NT2/D1 (cell line): ENCODE data around the gene KMT5B.

Source experiments
- DNase-seq: peaks from one replicate; pipeline ENCODE4 v3.0.0-alpha.2; 2011; ENCODE audit warnings: low read depth, low spot score
- H3K27me3 ChIP-seq: 2 replicates; pipeline ENCODE4 v1.6.0; 2011; ENCODE audit warnings: mild to moderate bottlenecking; ENCODE audit not compliant: insufficient read length, insufficient read depth
- H3K36me3 ChIP-seq: 2 replicates; pipeline ENCODE4 v1.6.1; 2011; ENCODE audit warnings: mild to moderate bottlenecking, low read length, mixed read lengths; ENCODE audit not compliant: insufficient read depth, insufficient read length
- H3K4me1 ChIP-seq: 2 replicates; pipeline ENCODE4 v1.5.1; 2011; ENCODE audit not compliant: insufficient read depth, insufficient read length
- H3K4me3 ChIP-seq: 2 replicates; pipeline ENCODE4 v1.5.1; 2011; ENCODE audit warnings: low read depth; ENCODE audit not compliant: insufficient read length
- H3K9ac ChIP-seq: 2 replicates; pipeline ENCODE4 v1.6.0; 2011; ENCODE audit warnings: low read depth; ENCODE audit not compliant: insufficient read length
- H3K9me3 ChIP-seq: 2 replicates; pipeline ENCODE4 v1.5.1; 2011; ENCODE audit warnings: mild to moderate bottlenecking, low read length; ENCODE audit not compliant: insufficient read depth
- SUZ12 ChIP-seq: IDR thresholded peaks from 2 replicates; pipeline ENCODE4 v1.6.1; 2011; ENCODE audit not compliant: insufficient read length, insufficient read depth; ENCODE audit errors: extremely low read depth
- YY1 ChIP-seq: IDR thresholded peaks from 2 replicates; pipeline ENCODE4 v1.6.1; 2011; ENCODE audit not compliant: insufficient read length, insufficient read depth
- ZNF274 ChIP-seq: IDR thresholded peaks from 2 replicates; pipeline ENCODE4 v1.6.1; 2011; ENCODE audit warnings: mild to moderate bottlenecking, low read depth, low read length

KMT5B gene

DNA sequence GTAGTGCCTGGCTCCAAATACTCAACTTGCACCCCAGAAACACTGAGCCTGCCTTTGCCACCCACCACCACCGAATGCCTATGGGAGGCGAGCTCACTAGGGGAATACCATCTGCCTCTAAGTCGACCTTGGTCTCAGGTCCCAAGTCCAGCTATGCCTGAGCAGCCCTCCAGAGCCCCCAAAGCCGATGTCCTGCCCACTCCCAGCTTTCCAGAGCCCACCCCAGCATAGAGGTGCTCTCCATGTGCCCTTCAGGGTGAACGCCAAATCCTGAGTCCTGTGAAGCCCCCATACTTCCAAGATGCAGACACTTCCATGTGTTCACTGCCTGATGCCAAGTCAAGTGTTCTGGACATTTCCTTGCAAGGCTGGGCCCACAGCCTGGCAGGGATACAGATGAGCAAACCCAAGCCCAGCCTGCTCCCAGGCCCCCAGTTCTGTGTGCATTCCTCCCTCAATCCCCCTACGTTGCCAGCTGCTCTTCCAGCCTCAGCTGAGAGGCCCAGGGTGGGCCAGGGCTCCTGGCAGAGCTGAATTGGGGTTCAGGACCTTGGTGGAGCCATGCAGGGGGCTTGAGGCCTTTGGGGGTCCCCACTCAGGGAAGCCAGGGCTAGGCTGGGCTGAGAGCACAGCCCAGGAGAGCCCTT, 2.6 kb upstream of the KMT5B start:
- no peak for TF ChIP-seq SUZ12
- TF ChIP-seq YY1, result no peak
- TF ChIP-seq ZNF274, result no peak
- peaks cover 16% of the 10 kb centered on the region for H3K4me1 ChIP-seq
- no peaks in the 10 kb centered on the region for H3K9me3 ChIP-seq
- no peak overlapping the region for H3K4me3 ChIP-seq
- H3K36me3 ChIP-seq, result no peaks in the 10 kb centered on the region
- DNase-seq, result no peak
- H3K27me3 ChIP-seq, result peaks cover 7% of the 10 kb centered on the region
- no peak overlapping the region for H3K9ac ChIP-seq

DNA sequence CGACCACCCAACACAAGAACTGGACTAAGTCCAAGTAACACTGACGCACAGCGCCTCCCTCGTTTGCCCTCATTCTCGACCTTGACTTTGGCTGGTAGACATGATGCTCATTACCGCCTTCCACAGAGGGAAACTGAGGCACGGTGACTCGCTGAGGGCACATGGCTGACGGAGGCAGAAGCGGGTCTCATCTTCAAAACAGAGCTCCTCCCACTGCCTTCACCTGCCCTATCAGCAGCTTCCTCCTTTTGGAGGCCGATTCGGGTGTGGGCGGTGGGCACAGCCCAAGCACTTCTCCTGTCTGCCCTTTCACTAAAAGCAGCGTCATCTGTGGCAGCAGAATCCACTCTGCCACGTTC, 2.0 kb upstream of the KMT5B start:
- Histone ChIP-seq H3K9me3 (no peaks in the 10 kb centered on the region), H3K27me3 (peaks cover 7% of the 10 kb centered on the region), H3K4me1 (peaks cover 16% of the 10 kb centered on the region), H3K9ac (no peak overlapping the region), H3K36me3 (no peaks in the 10 kb centered on the region), H3K4me3 (no peak overlapping the region)
- TF ChIP-seq YY1 (no peak), SUZ12 (no peak), ZNF274 (no peak)
- no peak for DNase-seq

DNA sequence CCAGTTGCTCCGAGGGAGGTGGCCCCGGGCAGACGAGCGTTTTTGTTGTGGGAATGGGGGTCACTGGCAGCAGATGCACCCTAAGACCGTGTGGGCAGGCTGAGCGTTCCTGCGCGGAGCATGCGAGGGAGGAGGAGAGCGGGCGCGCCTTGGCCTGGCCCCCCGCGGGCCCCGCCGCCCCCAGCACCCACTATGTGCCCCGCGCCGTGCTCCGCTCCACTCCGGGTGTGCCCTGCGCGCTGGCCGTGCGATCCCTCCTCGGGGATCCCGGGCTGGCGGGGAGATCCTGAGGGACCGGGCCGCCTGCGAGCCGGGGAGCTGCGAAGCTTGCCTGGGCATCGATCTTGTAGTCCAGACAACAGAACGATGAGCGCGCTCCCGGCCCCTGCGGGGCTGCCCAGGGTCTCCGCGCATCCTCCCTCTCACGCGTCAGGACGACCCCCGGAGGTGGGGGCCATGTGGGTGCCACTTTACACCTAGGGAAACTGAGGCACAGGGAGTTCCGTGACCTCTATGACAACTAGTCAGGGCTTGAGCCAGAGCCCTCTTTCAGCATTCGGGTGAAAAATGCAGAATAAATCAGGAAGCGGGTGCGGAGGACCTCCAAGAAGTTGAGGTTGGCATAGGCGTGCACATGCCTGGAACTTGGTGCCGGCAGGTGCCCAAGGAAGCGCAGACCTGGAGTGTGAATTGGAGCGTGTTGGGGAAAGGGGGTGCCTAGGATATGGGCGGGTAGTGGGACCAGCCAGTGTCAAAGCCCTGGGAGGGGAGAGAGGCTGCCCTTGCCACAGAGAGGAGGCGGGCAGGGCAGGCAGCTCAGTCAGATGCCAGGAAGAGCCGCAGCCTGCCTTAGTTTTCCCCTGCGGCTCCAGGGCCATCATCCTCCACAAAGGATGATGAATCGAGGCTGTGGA, 1.3 kb upstream of the KMT5B start:
- peaks cover 16% of the 10 kb centered on the region for H3K4me1 ChIP-seq

DNA sequence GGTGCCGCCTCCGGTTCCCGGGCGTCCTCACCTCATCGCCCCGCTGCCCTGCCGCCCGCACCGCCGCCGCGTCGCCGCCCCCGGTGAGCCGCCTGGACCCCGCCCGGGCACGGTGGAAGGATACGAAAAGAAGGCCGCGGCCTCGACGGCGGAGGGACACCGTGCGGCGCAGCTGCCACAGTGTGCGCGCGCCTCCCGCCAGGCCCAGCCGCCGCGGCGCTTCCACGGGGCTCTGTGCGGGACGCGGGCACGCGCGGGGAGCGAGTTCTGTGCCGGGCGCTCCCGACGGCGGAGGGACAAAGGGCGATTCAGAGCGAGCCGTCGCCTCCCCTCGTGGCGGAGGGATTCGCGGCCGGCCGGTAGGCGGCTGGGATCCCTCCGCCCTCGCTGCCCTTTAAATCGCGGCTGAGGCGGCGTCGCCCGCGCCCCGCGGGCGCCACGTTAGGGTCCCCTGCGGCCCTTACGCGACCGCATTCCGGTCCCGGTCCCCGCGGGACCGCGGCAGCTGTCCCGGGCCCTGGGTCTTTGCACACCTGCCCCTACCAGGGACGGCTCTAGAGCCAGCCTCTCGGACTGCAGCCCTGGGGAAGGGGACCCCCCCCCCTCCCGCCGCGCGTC, 568 bp upstream of the KMT5B start:
- Histone ChIP-seq H3K9me3 (no peaks in the 10 kb centered on the region), H3K27me3 (peaks cover 7% of the 10 kb centered on the region), H3K4me1 (peaks cover 18% of the 10 kb centered on the region), H3K9ac (peak overlapping the region; percentile 96), H3K4me3 (peak overlapping the region; percentile 79), H3K36me3 (no peaks in the 10 kb centered on the region)
- TF ChIP-seq YY1 (peak; percentile 68), SUZ12 (no peak)
- peak; percentile 88 for DNase-seq

More for the DNA sequence above, 1.3 kb upstream of the KMT5B start:
- Histone ChIP-seq H3K9ac (peak overlapping the region; percentile 96), H3K9me3 (no peaks in the 10 kb centered on the region), H3K27me3 (peaks cover 7% of the 10 kb centered on the region), H3K36me3 (no peaks in the 10 kb centered on the region), H3K4me3 (peak overlapping the region; percentile 79)
- no peak for DNase-seq
- no peak for TF ChIP-seq SUZ12
- no peak for TF ChIP-seq ZNF274
- TF ChIP-seq YY1, result no peak

DNA sequence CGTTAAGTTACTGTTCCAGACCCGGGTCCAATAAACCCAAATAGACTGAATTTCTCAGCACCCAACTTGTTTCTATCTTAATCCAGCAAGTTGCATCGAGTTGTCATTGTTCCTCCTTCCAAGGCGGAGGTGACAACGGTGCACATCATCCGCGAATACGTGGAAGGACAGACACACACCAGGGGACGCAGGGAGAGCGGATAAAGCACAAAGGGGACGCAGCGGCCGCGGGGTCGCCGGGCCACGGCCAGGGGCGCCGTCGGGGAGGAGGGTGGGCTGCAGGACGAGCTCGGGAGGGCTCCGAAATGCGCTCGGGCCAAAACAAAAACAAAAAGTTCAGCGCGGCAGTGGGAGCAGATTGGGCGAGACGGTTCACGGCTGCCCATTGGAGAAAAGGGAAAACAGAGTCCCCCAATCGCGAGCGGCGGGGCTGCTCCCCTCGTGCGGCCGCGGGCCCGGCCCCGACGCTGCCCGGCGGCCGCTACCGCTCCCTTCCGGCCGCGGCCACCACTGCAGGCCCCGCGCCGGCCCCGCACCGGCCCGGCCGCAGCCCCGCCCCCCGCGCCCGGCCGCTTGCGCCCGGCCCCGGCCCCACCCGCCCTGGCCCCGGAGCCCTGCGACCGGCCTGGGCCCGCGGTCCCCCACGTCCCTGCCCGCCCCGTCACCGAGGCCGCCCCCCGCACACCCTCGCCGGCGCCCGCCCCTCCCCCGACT, 518 bp downstream of the KMT5B start:
- peaks cover 18% of the 10 kb centered on the region for H3K4me1 ChIP-seq
- peaks cover 7% of the 10 kb centered on the region for H3K27me3 ChIP-seq
- H3K36me3 ChIP-seq, result no peaks in the 10 kb centered on the region
- no peaks in the 10 kb centered on the region for H3K9me3 ChIP-seq
- peak overlapping the region; percentile 84 for H3K4me3 ChIP-seq
- H3K9ac ChIP-seq, result peak overlapping the region; percentile 85
- peak; percentile 48 for DNase-seq
- no peak for TF ChIP-seq SUZ12
- no peak for TF ChIP-seq ZNF274
- no peak for TF ChIP-seq YY1

DNA sequence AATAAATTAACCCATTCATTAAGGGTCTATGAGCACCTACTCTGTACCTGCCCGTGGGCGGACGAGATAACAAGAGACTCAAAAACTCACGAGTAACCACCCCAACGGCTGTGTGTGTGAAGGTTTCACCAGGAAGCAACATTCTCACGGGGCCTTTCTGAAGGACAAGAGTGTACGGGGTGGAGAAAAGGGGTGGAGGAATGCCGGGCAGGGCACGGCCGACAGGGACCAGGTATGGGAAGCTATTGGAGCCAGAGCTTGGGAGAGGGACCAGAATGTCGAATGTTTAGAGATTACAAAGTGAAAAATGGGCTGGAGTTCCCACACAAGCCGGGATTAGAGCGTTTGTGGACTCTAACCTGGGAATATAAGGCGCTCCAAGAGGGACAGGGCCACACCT, 1.6 kb downstream of the KMT5B start:
- Histone ChIP-seq H3K9ac (peak overlapping the region; percentile 85), H3K36me3 (no peaks in the 10 kb centered on the region), H3K4me1 (peaks cover 18% of the 10 kb centered on the region), H3K27me3 (peaks cover 7% of the 10 kb centered on the region), H3K4me3 (peak overlapping the region; percentile 84), H3K9me3 (no peaks in the 10 kb centered on the region)
- TF ChIP-seq ZNF274 (no peak), YY1 (no peak), SUZ12 (no peak)
- no peak for DNase-seq

DNA sequence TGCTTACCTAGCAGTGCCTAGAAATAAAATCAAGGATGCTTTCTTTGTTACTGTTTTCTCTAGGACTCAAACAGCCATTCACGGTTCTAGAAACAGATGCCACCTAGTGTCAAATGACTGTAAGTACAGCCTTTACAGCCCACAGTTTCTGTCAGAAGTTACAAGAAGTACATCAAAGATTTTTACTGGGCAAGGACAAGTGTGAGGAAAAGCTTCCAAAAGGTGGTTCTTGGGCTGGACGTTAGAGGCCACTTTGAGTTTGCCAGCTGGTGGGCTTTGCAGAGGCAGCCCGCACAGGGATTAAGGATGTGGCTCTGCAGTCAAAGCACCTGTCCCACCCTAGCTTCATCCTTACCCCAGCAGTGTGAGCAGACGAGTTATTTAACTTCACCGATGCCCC, 6.9 kb downstream of the KMT5B start:
- H3K36me3 ChIP-seq, result no peaks in the 10 kb centered on the region
- peaks cover 2% of the 10 kb centered on the region for H3K4me1 ChIP-seq
- H3K4me3 ChIP-seq, result no peak overlapping the region
- peak; percentile 39 for DNase-seq
- no peaks in the 10 kb centered on the region for H3K27me3 ChIP-seq
- TF ChIP-seq SUZ12 (no peak), ZNF274 (no peak), YY1 (no peak)
- H3K9ac ChIP-seq, result no peak overlapping the region
- H3K9me3 ChIP-seq, result no peaks in the 10 kb centered on the region
